Measurements from ENCODE around the gene FUT8.

The FUT8 gene

DNA sequence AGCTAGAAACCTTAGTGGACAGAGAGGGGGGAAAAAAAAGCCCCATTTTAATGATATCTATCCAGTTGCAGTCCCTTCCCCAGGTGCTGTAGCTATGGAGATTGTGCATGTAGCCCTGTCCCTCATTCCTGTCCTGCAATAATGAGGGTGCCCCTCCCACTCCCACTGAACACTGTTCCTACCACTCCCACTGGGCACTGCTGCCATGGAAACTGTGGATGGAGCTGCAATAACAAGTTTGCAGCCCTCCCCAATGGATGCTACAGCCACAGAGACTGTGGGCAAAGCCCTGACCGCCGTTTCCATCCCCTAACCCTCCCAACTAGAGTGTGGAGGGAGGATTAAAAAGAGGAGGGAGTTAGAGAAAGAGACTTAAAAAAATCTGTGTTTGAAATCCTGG lies 238.3 kb downstream of the FUT8 start:
- TF ChIP-seq, protein P1, sequence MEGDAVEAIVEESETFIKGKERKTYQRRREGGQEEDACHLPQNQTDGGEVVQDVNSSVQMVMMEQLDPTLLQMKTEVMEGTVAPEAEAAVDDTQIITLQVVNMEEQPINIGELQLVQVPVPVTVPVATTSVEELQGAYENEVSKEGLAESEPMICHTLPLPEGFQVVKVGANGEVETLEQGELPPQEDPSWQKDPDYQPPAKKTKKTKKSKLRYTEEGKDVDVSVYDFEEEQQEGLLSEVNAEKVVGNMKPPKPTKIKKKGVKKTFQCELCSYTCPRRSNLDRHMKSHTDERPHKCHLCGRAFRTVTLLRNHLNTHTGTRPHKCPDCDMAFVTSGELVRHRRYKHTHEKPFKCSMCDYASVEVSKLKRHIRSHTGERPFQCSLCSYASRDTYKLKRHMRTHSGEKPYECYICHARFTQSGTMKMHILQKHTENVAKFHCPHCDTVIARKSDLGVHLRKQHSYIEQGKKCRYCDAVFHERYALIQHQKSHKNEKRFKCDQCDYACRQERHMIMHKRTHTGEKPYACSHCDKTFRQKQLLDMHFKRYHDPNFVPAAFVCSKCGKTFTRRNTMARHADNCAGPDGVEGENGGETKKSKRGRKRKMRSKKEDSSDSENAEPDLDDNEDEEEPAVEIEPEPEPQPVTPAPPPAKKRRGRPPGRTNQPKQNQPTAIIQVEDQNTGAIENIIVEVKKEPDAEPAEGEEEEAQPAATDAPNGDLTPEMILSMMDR (conservative IDR thresholded peaks at IDR 0.05; ENCODE audit: low read depth, low read length), result no peak
- H4K20me1 ChIP-seq (ENCODE audit: insufficient read depth), result no peaks in the 10 kb centered on the region
- H3K79me2 ChIP-seq (ENCODE audit: insufficient read depth, low read depth), result no peaks in the 10 kb centered on the region
- no peak overlapping the region for H3K4me2 ChIP-seq
- H3K36me3 ChIP-seq (ENCODE audit: insufficient read depth), result no peaks in the 10 kb centered on the region
- H3K27me3 ChIP-seq (ENCODE audit: insufficient read depth, low read depth), result no peaks in the 10 kb centered on the region
- no peaks in the 10 kb centered on the region for H3K4me1 ChIP-seq (ENCODE audit: low read depth, poor library complexity, severe bottlenecking)
- no peak overlapping the region for H3K27ac ChIP-seq
- H3K4me3 ChIP-seq (IDR thresholded peaks at IDR 0.05; ENCODE audit: insufficient read depth, low read depth, low read length), result no peak overlapping the region
- no peak overlapping the region for H2AFZ ChIP-seq (ENCODE audit: low read depth)
- H3K9ac ChIP-seq, result no peak overlapping the region

DNA sequence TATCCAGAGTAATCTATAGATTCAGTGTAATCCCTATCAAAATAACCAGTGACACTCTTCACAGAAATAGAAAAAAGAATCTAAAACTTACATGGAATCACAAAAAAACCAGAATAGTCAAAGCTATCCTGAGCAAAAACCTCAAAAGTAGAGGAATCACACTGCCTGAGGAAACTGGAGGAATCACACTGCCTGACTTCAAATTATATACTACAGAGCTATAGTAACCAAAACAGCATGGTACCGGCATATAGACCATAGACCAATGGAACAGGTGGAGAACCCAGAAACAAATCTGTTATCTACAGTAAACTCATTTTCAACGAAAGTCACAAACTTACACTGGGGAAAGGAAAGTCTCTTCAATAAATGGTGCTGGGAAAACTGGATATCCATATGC lies 244.0 kb downstream of the FUT8 start:
- no peaks in the 10 kb centered on the region for H4K20me1 ChIP-seq (ENCODE audit: insufficient read depth)
- H3K36me3 ChIP-seq (ENCODE audit: insufficient read depth), result no peaks in the 10 kb centered on the region
- no peak overlapping the region for H3K4me2 ChIP-seq
- TF ChIP-seq, protein P1 (conservative IDR thresholded peaks at IDR 0.05; ENCODE audit: low read depth, low read length), result no peak
- no peaks in the 10 kb centered on the region for H3K79me2 ChIP-seq (ENCODE audit: insufficient read depth, low read depth)
- H3K9ac ChIP-seq, result no peak overlapping the region
- no peaks in the 10 kb centered on the region for H3K4me1 ChIP-seq (ENCODE audit: low read depth, poor library complexity, severe bottlenecking)
- H3K27me3 ChIP-seq (ENCODE audit: insufficient read depth, low read depth), result no peaks in the 10 kb centered on the region
- H2AFZ ChIP-seq (ENCODE audit: low read depth), result no peak overlapping the region
- H3K27ac ChIP-seq, result no peak overlapping the region
- no peak overlapping the region for H3K4me3 ChIP-seq (IDR thresholded peaks at IDR 0.05; ENCODE audit: insufficient read depth, low read depth, low read length)

DNA sequence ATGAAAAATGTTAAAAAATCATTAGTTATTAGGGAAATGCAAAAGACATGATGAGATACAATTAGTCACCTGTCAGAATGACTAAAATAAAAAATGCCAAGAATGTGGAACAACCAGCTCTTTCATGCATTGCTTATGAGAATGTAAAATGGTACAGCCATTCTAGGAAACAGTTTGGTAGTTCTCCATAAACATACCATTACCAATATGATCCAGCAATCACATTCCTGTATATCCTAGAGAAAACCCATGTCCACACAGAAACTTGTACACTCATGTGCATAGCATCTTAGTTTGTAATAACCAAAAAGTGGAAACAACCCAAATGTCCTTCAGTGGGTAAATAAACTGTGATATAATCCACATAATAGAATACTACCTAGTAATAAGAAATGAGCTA lies 245.7 kb downstream of the FUT8 start:
- Histone ChIP-seq H3K36me3 (ENCODE audit: insufficient read depth) (no peaks in the 10 kb centered on the region), H3K27me3 (ENCODE audit: insufficient read depth, low read depth) (no peaks in the 10 kb centered on the region), H3K4me3 (IDR thresholded peaks at IDR 0.05; ENCODE audit: insufficient read depth, low read depth, low read length) (no peak overlapping the region), H3K9ac (no peak overlapping the region), H4K20me1 (ENCODE audit: insufficient read depth) (no peaks in the 10 kb centered on the region), H3K4me1 (ENCODE audit: low read depth, poor library complexity, severe bottlenecking) (no peaks in the 10 kb centered on the region), H3K4me2 (no peak overlapping the region), H3K27ac (no peak overlapping the region), H2AFZ (ENCODE audit: low read depth) (no peak overlapping the region), H3K79me2 (ENCODE audit: insufficient read depth, low read depth) (no peaks in the 10 kb centered on the region)
- TF ChIP-seq, protein P1 (conservative IDR thresholded peaks at IDR 0.05; ENCODE audit: low read depth, low read length), result no peak

DNA sequence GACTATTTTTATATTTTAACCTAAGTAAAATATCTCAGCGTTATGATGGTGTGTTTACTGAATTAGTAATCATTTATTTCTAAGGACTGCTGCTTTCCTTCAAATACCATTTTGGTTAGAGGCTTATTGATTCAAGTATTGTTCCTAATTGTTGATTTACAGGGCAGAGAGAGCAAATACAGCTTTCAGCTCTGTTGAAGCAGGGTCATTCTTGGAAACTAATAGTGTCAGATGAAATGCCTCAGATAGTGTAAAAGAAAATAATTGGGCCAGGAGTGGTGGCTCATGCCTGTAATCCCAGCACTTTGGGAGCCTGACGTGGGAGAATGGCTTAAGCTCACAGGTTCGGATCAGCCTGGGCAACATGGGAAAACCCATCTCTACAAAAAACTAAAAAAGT lies 249.3 kb downstream of the FUT8 start:
- H3K9ac ChIP-seq, result no peak overlapping the region
- H3K4me1 ChIP-seq (ENCODE audit: low read depth, poor library complexity, severe bottlenecking), result no peaks in the 10 kb centered on the region
- no peak overlapping the region for H3K4me3 ChIP-seq (IDR thresholded peaks at IDR 0.05; ENCODE audit: insufficient read depth, low read depth, low read length)
- no peak overlapping the region for H2AFZ ChIP-seq (ENCODE audit: low read depth)
- no peaks in the 10 kb centered on the region for H3K36me3 ChIP-seq (ENCODE audit: insufficient read depth)
- no peaks in the 10 kb centered on the region for H4K20me1 ChIP-seq (ENCODE audit: insufficient read depth)
- H3K27ac ChIP-seq, result no peak overlapping the region
- no peak overlapping the region for H3K4me2 ChIP-seq
- H3K79me2 ChIP-seq (ENCODE audit: insufficient read depth, low read depth), result no peaks in the 10 kb centered on the region
- TF ChIP-seq, protein P1 (conservative IDR thresholded peaks at IDR 0.05; ENCODE audit: low read depth, low read length), result no peak
- H3K27me3 ChIP-seq (ENCODE audit: insufficient read depth, low read depth), result no peaks in the 10 kb centered on the region

DNA sequence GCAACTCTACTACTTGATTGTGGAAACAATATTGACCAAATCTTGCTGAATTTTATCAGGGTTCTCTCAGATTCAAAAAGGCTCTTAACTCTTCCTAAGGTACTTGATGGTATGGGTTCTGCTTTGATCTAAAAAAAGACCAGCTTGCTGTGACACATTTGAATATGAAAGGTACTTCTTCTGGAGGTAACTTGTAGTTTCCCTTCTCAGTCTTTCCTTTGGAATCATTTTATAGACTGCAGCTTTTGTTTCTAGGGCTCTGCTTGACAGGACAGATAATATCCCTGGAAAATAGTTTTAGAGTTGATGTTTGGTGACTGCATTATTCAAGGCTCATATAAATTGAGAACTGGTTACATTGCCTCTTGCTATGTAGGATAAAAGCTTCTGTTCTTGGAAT lies 251.9 kb downstream of the FUT8 start:
- no peak overlapping the region for H3K4me3 ChIP-seq (IDR thresholded peaks at IDR 0.05; ENCODE audit: insufficient read depth, low read depth, low read length)
- H3K27me3 ChIP-seq (ENCODE audit: insufficient read depth, low read depth), result no peaks in the 10 kb centered on the region
- no peaks in the 10 kb centered on the region for H3K36me3 ChIP-seq (ENCODE audit: insufficient read depth)
- no peaks in the 10 kb centered on the region for H4K20me1 ChIP-seq (ENCODE audit: insufficient read depth)
- no peak overlapping the region for H3K4me2 ChIP-seq
- H3K79me2 ChIP-seq (ENCODE audit: insufficient read depth, low read depth), result no peaks in the 10 kb centered on the region
- TF ChIP-seq, protein P1 (conservative IDR thresholded peaks at IDR 0.05; ENCODE audit: low read depth, low read length), result no peak
- H3K4me1 ChIP-seq (ENCODE audit: low read depth, poor library complexity, severe bottlenecking), result no peaks in the 10 kb centered on the region
- no peak overlapping the region for H3K27ac ChIP-seq
- H2AFZ ChIP-seq (ENCODE audit: low read depth), result no peak overlapping the region
- H3K9ac ChIP-seq, result no peak overlapping the region
